ENCODE measurements around the gene LONP1. TPM values are rescaled to one million over a fixed set of nuclear protein-coding genes. Genes with fewer than 3 reads are reported as not detected.

LONP1 gene
- total and polyA plus RNA-seq, 10 donors = 29.2 to 65.8 (median 46.1) TPM

GRCh38 chr19:5676105-5676771, 43.7 kb downstream of the LONP1 start:
- no peaks in the 10 kb centered on the region for H3K27me3 ChIP-seq (replicated peaks in 1 of 7)
- H3K4me3 ChIP-seq = no peak overlapping the region
- H3K36me3 ChIP-seq = peaks cover 0 to 48% (median 11%) of the 10 kb centered on the region in 6 donors
- H3K4me1 ChIP-seq = peaks cover 11 to 28% (median 19%) of the 10 kb centered on the region in 6 donors
- TF ChIP-seq CTCF (IDR thresholded peaks at IDR 0.05 in 8 of 11, conservative IDR thresholded peaks at IDR 0.05 in 3 of 11) (no peak), POLR2A (IDR thresholded peaks at IDR 0.05) (no peak), POLR2AphosphoS5 (IDR thresholded peaks at IDR 0.05) (peak in 1 of 3 donors; percentile 58)
- intact Hi-C loops (cut with DNase I; ENCODE audit: low total_unique reads) = loop anchor here (10.0 kb wide), 1 partner anchor 51 kb away; the partner anchor contains the start of genes SAFB and SAFB2
- no peak for DNase-seq
- H3K9me3 ChIP-seq = no peaks in the 10 kb centered on the region
- 78 to 85% (median 80%) methylated on average over 9 to 17 of the region's 17 CpGs for WGBS, 5 donors
- no peak overlapping the region for H3K27ac ChIP-seq

GRCh38 chr19:5674714-5675113, 45.2 kb downstream of the LONP1 start:
- H3K4me1 ChIP-seq = peaks cover 7 to 18% (median 11%) of the 10 kb centered on the region in 6 donors
- TF ChIP-seq POLR2AphosphoS5 (IDR thresholded peaks at IDR 0.05) = peak in 1 of 3 donors; percentile 48
- no peak for TF ChIP-seq CTCF (IDR thresholded peaks at IDR 0.05 in 8 of 11, conservative IDR thresholded peaks at IDR 0.05 in 3 of 11)
- H3K27me3 ChIP-seq (replicated peaks in 1 of 7) = no peaks in the 10 kb centered on the region
- no peaks in the 10 kb centered on the region for H3K9me3 ChIP-seq
- peaks cover 0 to 64% (median 13%) of the 10 kb centered on the region in 6 donors for H3K36me3 ChIP-seq
- H3K4me3 ChIP-seq = no peak overlapping the region
- 83 to 94% (median 91%) methylated on average over 5 of the region's 5 CpGs for WGBS, 5 donors
- intact Hi-C loops (cut with DNase I; ENCODE audit: low total_unique reads) = loop anchor here (10.0 kb wide), 1 partner anchor 50 kb away; the partner anchor contains the start of genes SAFB and SAFB2
- H3K27ac ChIP-seq = no peak overlapping the region
- no peak for DNase-seq

GRCh38 chr19:5673752-5674151, 46.2 kb downstream of the LONP1 start:
- TF ChIP-seq POLR2AphosphoS5 (IDR thresholded peaks at IDR 0.05) = no peak
- no peak for TF ChIP-seq POLR2A (IDR thresholded peaks at IDR 0.05)
- TF ChIP-seq CTCF (IDR thresholded peaks at IDR 0.05 in 8 of 11, conservative IDR thresholded peaks at IDR 0.05 in 3 of 11) = no peak
- H3K27ac ChIP-seq = no peak overlapping the region
- peaks cover 0 to 9% (median 1%) of the 10 kb centered on the region in 6 donors for H3K4me1 ChIP-seq
- no peaks in the 10 kb centered on the region for H3K9me3 ChIP-seq
- intact Hi-C loops (cut with DNase I; ENCODE audit: low total_unique reads) = loop anchor here (10.0 kb wide), 1 partner anchor 49 kb away; the partner anchor contains the start of genes SAFB and SAFB2
- WGBS, 5 donors = 98 to 100% (median 100%) methylated on average over 1 of the region's 1 CpG
- no peak for DNase-seq
- peaks cover 0 to 73% (median 22%) of the 10 kb centered on the region in 6 donors for H3K36me3 ChIP-seq
- no peaks in the 10 kb centered on the region for H3K27me3 ChIP-seq (replicated peaks in 1 of 7)
- no peak overlapping the region for H3K4me3 ChIP-seq

- TF ChIP-seq POLR2AphosphoS5 (IDR thresholded peaks at IDR 0.05) = peak in 2 of 3 donors; percentile 7 to 25
- no peak for TF ChIP-seq POLR2A (IDR thresholded peaks at IDR 0.05)
- intact Hi-C loops (cut with DNase I; ENCODE audit: low total_unique reads) = loop anchor here (10.0 kb wide), 1 partner anchor 48 kb away; the partner anchor contains the start of genes SAFB and SAFB2
- Histone ChIP-seq H3K27ac (no peak overlapping the region), H3K36me3 (peaks cover 0 to 74% (median 28%) of the 10 kb centered on the region in 6 donors), H3K9me3 (no peaks in the 10 kb centered on the region), H3K4me1 (peaks cover 0 to under 1% (median 0%) of the 10 kb centered on the region in 6 donors), H3K4me3 (no peak overlapping the region), H3K27me3 (replicated peaks in 1 of 7) (no peaks in the 10 kb centered on the region)
- WGBS, 5 donors = 91 to 95% (median 93%) methylated on average over 13 of the region's 13 CpGs
- no peak for DNase-seq
Observed at GRCh38 chr19:5672708-5673459, 47.1 kb downstream of the LONP1 start.
